ELF-1 (cell line): Measurements from ENCODE around the gene MAML2.

Source experiments
- DNase-seq: peaks from one replicate; pipeline ENCODE4 v3.0.0-alpha.2; 2016; ENCODE audit warnings: low read depth, low spot score

The MAML2 gene

GRCh38 chr11:95975343-95975742 lies 367.7 kb downstream of the MAML2 start:
- DNase-seq: no peak

DNA sequence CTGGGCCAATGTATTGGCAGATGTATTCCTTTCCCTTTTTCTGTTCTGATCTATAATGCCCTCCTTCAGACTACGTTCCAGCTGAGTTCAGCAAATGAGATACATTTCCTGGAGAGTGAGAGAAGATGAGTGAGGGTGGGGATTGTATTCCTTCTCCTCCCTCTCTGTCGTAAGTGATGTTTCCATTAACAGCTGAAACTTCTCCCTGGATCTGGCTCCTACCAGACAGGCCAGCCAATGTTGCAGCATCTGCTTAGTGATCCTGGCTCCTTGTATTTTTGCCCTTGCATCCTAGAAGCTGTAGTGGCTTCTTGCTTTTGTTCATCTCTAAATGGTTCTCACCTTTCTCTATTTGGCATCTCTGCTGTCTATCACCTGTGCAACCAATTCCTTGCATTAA lies 370.9 kb downstream of the MAML2 start:
- no peak for DNase-seq

GRCh38 chr11:95968585-95968984 lies 374.4 kb downstream of the MAML2 start:
- DNase-seq: no peak

DNA sequence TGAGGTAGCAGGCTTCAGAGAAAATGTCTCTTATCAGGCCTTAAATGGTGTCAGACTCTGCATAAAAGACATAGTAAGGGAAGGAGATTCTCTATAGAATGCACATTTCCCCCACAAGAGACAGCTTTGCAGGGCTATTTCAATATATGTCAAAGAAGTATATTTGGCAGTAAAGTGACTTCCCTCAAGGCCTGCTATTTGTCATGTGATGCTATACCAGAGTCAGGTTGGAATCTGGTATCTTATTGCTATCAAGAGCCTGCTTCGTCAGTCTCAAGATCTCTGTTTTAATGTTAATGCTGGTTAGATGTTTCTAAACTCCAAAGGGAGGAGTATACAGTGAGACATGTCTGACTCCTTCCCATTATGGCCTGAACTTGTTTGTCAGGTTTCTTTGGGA lies 378.7 kb downstream of the MAML2 start:
- no peak for DNase-seq

- DNase-seq: no peak
Observed at GRCh38 chr11:95961758-95962157, 381.2 kb downstream of the MAML2 start.

- no peak for DNase-seq
Observed at GRCh38 chr11:95950905-95951304, 392.1 kb downstream of the MAML2 start.

GRCh38 chr11:95948637-95949036 lies 394.4 kb downstream of the MAML2 start:
- DNase-seq: no peak

DNA sequence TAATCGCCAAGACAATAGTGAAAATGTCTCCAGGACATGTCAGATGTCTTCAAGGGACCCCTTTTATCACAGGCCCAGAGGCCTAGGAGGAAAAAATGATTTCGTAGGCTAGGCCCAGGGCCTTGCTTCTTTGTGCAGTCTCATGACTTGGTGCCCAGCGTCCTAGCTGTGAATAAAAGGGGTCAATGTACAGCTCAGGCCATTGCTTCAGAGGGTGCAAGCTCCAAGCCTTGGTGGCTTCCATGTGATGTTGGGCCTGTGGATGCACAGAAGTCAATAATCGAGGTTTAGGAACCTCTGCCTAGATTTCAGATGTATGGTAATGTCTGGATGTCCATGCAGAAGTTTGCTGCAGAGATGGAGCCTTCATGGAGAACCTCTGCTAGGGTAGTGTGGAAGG lies 398.4 kb downstream of the MAML2 start:
- no peak for DNase-seq

GRCh38 chr11:95943546-95943945 lies 399.4 kb downstream of the MAML2 start:
- no peak for DNase-seq

GRCh38 chr11:95939091-95939490 lies 403.9 kb downstream of the MAML2 start:
- DNase-seq: no peak

- no peak for DNase-seq
Observed at GRCh38 chr11:95937358-95937757, 405.6 kb downstream of the MAML2 start.

DNA sequence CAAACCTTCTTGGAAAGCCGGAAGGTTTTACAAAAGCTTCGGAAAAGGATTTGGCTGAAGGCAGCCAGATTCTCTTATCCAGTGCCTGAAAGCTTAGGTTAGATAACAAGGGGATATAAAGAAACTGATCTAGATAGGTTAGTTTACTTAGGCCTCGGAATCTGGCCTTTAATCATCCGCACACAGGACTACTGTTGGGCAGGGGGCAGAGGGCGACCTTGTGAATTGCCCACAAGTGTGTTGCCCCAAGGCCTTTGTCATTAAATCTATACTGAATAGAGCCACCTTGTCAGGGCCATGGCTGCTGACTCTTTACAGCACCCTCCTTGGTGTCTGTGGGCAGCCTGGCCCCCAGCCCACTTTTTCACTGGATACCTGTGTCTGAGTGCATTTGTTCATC lies 409.4 kb downstream of the MAML2 start:
- DNase-seq: no peak

DNA sequence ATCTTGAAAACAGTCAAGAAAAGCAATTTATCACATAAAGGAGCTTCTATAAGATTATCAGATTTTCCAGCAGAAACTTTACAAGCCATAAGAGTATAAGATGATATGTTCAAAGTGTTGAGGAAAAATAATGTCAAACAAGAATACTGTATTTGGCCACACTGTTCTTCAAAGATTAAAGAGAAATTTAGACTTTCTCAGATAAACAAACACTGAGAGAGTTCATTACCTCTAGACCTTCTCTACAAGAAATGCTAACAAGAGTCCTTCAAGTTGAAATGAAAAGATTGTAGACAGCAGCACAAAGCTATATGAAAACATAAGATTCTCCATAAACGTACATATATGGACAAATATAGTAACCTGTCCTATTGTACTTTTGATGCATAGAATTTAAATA lies 411.1 kb downstream of the MAML2 start:
- DNase-seq: no peak

GRCh38 chr11:95930948-95931347 lies 412.0 kb downstream of the MAML2 start:
- DNase-seq: no peak

GRCh38 chr11:95926726-95927125 lies 416.3 kb downstream of the MAML2 start:
- DNase-seq: no peak
